ENCODE measurements around the gene ANTXR2. TPM values are rescaled to one million over a fixed set of nuclear protein-coding genes. Genes with fewer than 3 reads are reported as not detected.

Gene ANTXR2
- total and polyA plus RNA-seq, 2 of the 13 experiments (the other 11 are each of a cell fraction or from before 2014, with no cell fraction given): 4.6 to 14.5 TPM

DNA sequence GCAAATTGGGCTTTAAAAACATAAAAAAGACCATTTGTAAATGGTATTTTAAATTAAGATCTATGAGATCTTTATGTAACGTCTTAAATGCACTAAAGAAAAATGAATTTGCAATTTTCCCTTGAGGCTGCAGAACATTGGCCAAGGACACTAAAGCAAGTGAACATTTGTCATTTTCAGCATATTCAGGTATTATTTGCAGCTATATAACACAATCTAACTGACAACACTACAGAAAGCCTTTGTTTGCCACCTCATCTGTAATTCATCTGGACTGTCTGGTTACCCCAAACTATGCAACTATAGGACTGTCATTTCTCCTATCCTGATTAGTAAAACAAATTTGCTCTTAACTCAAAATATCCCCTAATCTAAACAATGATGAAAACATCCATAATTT lies 74.8 kb downstream of the ANTXR2 start:
- H3K4me3 ChIP-seq (replicated peaks in 1 of 3; ENCODE audit: insufficient read depth in 1 of 3, low read depth in 2 of 3, low read length in 3 of 3): no peak overlapping the region
- H3K27me3 ChIP-seq (ENCODE audit: control insufficient read depth in 1 of 2, insufficient read depth in 2 of 2, low read length in 2 of 2): no peaks in the 10 kb centered on the region
- H3K36me3 ChIP-seq (replicated peaks in 1 of 2; ENCODE audit: control insufficient read depth in 1 of 2, insufficient read depth in 2 of 2, low read length in 2 of 2): no peaks in the 10 kb centered on the region
- no peak overlapping the region for H3K4me2 ChIP-seq (ENCODE audit: low read depth, low read length)
- intact Hi-C loops (cut with micrococcal nuclease; ENCODE audit: unreplicated experiment): no loop called here
- H2AFZ ChIP-seq (ENCODE audit: low read length): no peak overlapping the region
- 79% methylated on average over 1 of the region's 1 CpG for WGBS (ENCODE audit: low lambda C conversion rate)
- FAIRE-seq (no peak), DNase-seq (ENCODE audit: low spot score) (no peak), ATAC-seq (no peak)
- H3K79me2 ChIP-seq (ENCODE audit: insufficient read depth, low read length): no peaks in the 10 kb centered on the region
- H3K27ac ChIP-seq (ENCODE audit: extremely low read length, insufficient read depth, low read length): no peak overlapping the region
- in situ Hi-C loops (cut with HindIII; ENCODE audit: extremely low pct_ligation_motif_present, low pct_unique_long_range_greater_than_20kb): no loop called here
- H3K4me1 ChIP-seq (ENCODE audit: insufficient read depth, low read length): no peaks in the 10 kb centered on the region
- H4K20me1 ChIP-seq (ENCODE audit: insufficient read depth, low read length): no peaks in the 10 kb centered on the region
- BruUV-seq (replicated peaks): no TSS peak
- CTCF ChIA-PET (ENCODE audit: low intra/inter-chr PET ratio, low total read pairs): no interaction called here
- H3K9ac ChIP-seq (ENCODE audit: insufficient read depth, low read depth, low read length): no peak overlapping the region
- POLR2A ChIA-PET: no interaction called here
- no peaks in the 10 kb centered on the region for H3K9me3 ChIP-seq (ENCODE audit: low read length)
- TF ChIP-seq ZNF329 (CRISPR knock-in tag; IDR thresholded peaks at IDR 0.05; ENCODE audit: low read depth): no peak
- TF ChIP-seq ZNF550 (CRISPR knock-in tag; IDR thresholded peaks at IDR 0.05; ENCODE audit: borderline replicate concordance): no peak
- TF ChIP-seq, protein P1, sequence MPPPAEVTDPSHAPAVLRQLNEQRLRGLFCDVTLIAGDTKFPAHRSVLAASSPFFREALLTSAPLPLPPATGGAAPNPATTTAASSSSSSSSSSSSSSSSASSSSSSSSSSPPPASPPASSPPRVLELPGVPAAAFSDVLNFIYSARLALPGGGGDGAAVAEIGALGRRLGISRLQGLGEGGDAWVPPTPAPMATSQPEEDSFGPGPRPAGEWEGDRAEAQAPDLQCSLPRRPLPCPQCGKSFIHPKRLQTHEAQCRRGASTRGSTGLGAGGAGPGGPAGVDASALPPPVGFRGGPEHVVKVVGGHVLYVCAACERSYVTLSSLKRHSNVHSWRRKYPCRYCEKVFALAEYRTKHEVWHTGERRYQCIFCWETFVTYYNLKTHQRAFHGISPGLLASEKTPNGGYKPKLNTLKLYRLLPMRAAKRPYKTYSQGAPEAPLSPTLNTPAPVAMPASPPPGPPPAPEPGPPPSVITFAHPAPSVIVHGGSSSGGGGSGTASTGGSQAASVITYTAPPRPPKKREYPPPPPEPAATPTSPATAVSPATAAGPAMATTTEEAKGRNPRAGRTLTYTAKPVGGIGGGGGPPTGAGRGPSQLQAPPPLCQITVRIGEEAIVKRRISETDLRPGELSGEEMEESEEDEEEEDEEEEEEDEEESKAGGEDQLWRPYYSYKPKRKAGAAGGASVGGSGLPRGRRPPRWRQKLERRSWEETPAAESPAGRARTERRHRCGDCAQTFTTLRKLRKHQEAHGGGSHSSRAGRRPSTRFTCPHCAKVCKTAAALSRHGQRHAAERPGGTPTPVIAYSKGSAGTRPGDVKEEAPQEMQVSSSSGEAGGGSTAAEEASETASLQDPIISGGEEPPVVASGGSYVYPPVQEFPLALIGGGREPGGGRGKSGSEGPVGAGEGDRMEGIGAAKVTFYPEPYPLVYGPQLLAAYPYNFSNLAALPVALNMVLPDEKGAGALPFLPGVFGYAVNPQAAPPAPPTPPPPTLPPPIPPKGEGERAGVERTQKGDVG (CRISPR knock-in tag; IDR thresholded peaks at IDR 0.05; ENCODE audit: borderline replicate concordance): no peak
- no peak for TF ChIP-seq ZNF790 (CRISPR knock-in tag; IDR thresholded peaks at IDR 0.05; ENCODE audit: borderline replicate concordance)
- TF ChIP-seq ZBTB8A (CRISPR knock-in tag; IDR thresholded peaks at IDR 0.05; ENCODE audit: borderline replicate concordance, low read depth): no peak
- TF ChIP-seq, protein P2, sequence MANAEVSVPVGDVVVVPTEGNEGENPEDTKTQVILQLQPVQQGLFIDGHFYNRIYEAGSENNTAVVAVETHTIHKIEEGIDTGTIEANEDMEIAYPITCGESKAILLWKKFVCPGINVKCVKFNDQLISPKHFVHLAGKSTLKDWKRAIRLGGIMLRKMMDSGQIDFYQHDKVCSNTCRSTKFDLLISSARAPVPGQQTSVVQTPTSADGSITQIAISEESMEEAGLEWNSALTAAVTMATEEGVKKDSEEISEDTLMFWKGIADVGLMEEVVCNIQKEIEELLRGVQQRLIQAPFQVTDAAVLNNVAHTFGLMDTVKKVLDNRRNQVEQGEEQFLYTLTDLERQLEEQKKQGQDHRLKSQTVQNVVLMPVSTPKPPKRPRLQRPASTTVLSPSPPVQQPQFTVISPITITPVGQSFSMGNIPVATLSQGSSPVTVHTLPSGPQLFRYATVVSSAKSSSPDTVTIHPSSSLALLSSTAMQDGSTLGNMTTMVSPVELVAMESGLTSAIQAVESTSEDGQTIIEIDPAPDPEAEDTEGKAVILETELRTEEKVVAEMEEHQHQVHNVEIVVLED (CRISPR knock-in tag; IDR thresholded peaks at IDR 0.05; ENCODE audit: borderline replicate concordance): no peak
- no peak for TF ChIP-seq ZNF10 (CRISPR knock-in tag; IDR thresholded peaks at IDR 0.05; ENCODE audit: borderline replicate concordance, low read depth)
- TF ChIP-seq ZBTB1 (CRISPR knock-in tag; IDR thresholded peaks at IDR 0.05; ENCODE audit: borderline replicate concordance): no peak
- no peak for TF ChIP-seq ZNF292 (CRISPR knock-in tag; IDR thresholded peaks at IDR 0.05; ENCODE audit: borderline replicate concordance, low read depth)
- TF ChIP-seq ZNF510 (CRISPR knock-in tag; IDR thresholded peaks at IDR 0.05; ENCODE audit: low read depth): no peak
- TF ChIP-seq SMAD1 (CRISPR knock-in tag; IDR thresholded peaks at IDR 0.05; ENCODE audit: borderline replicate concordance, low read depth): no peak
- TF ChIP-seq HOXA7 (CRISPR knock-in tag; IDR thresholded peaks at IDR 0.05): no peak
- TF ChIP-seq, protein P3, sequence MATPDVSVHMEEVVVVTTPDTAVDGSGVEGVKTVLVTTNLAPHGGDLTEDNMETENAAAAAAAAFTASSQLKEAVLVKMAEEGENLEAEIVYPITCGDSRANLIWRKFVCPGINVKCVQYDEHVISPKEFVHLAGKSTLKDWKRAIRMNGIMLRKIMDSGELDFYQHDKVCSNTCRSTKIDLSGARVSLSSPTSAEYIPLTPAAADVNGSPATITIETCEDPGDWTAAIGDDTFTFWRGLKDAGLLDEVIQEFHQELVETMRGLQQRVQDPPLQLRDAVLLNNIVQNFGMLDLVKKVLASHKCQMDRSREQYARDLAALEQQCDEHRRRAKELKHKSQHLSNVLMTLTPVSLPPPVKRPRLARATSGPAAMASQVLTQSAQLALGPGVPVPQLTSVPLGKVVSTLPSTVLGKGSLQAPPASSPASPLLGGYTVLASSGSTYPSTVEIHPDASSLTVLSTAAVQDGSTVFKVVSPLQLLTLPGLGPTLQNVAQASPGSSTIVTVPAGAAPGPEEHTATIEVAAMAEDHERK (CRISPR knock-in tag; IDR thresholded peaks at IDR 0.05; ENCODE audit: low read depth): no peak
- TF ChIP-seq, protein P4, sequence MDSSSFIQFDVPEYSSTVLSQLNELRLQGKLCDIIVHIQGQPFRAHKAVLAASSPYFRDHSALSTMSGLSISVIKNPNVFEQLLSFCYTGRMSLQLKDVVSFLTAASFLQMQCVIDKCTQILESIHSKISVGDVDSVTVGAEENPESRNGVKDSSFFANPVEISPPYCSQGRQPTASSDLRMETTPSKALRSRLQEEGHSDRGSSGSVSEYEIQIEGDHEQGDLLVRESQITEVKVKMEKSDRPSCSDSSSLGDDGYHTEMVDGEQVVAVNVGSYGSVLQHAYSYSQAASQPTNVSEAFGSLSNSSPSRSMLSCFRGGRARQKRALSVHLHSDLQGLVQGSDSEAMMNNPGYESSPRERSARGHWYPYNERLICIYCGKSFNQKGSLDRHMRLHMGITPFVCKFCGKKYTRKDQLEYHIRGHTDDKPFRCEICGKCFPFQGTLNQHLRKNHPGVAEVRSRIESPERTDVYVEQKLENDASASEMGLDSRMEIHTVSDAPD (CRISPR knock-in tag; IDR thresholded peaks at IDR 0.05): no peak

Data from HepG2 (cell line).